H1 (cell line): ENCODE data around the gene KTN1. TPM values are rescaled to one million over a fixed set of nuclear protein-coding genes. Genes with fewer than 3 reads are reported as not detected.

Source experiments
- CTCF ChIA-PET: fragments of 300-600 bp; sonication (Branson Sonifier 250); formaldehyde crosslinking; loops from one replicate; lab custom pipeline; 2021; ENCODE audit not compliant: partially characterized antibody; lab: Charles Lee
- POLR2A ChIA-PET: fragments of 300-600 bp; sonication (Branson Sonifier 250); formaldehyde crosslinking; loops from one replicate; lab custom pipeline; 2021; ENCODE audit warnings: inconsistent platforms; ENCODE audit not compliant: partially characterized antibody; lab: Charles Lee
- DNase-seq, 2 experiments: peaks; one replicate each; pipeline versions ENCODE4 v3.0.0 to v3.0.0-alpha.2; 2010 to 2022; ENCODE audit warnings: low spot score in 2 of 2, low read depth in 1 of 2, mixed read lengths in 1 of 2
- FAIRE-seq: peaks from 2 replicates; lab custom pipeline; 2011; peaks lifted over from hg19 to GRCh38; lab: Jason Lieb, UNC
- H2AFZ ChIP-seq: 2 replicates; pipeline ENCODE4 v1.8.1; 2012; ENCODE audit warnings: low read length, inconsistent platforms
- H2AK5ac ChIP-seq: 2 replicates; pipeline ENCODE4 v1.6.1; 2013; ENCODE audit warnings: low read depth, low read length
- H2BK120ac ChIP-seq: replicated peaks from 2 replicates; pipeline ENCODE3; 2013; ENCODE audit warnings: low read depth, low read length, inconsistent platforms
- H2BK12ac ChIP-seq: 2 replicates; pipeline ENCODE4 v1.6.1; 2013; ENCODE audit warnings: low read depth, low read length
- H2BK15ac ChIP-seq: 2 replicates; pipeline ENCODE4 v1.6.1; 2013; ENCODE audit warnings: low read length
- H2BK20ac ChIP-seq: 2 replicates; pipeline ENCODE4 v1.6.1; 2013; ENCODE audit warnings: low read length
- H2BK5ac ChIP-seq: 2 replicates; pipeline ENCODE4 v1.6.1; 2013; ENCODE audit warnings: low read depth, low read length
- H3K14ac ChIP-seq: 2 replicates; pipeline ENCODE4 v1.6.1; 2013; ENCODE audit warnings: inconsistent platforms; ENCODE audit not compliant: insufficient read length
- H3K18ac ChIP-seq: 2 replicates; pipeline ENCODE4 v1.6.1; 2013; ENCODE audit warnings: low read length; ENCODE audit errors: extremely low read depth
- H3K23ac ChIP-seq: 2 replicates; pipeline ENCODE4 v1.6.1; 2013; ENCODE audit warnings: inconsistent platforms; ENCODE audit not compliant: insufficient read length
- H3K23me2 ChIP-seq: 2 replicates; pipeline ENCODE4 v1.6.1; 2013; ENCODE audit warnings: low read depth, low read length
- H3K27ac ChIP-seq: 2 replicates; pipeline ENCODE4 v1.6.1; 2011; ENCODE audit warnings: low read depth, low read length, inconsistent platforms
- H3K27me3 ChIP-seq, 4 experiments: replicated peaks in 1 of 4; 1 replicate in 1 of 4; 2 replicates in 3 of 4; pipeline versions ENCODE4 v1.6.1 to v1.8.1; 2011 to 2013; ENCODE audit warnings: low read length in 3 of 4, mild to moderate bottlenecking in 3 of 4, inconsistent platforms in 2 of 4, mixed read lengths in 2 of 4, moderate library complexity in 1 of 4; ENCODE audit not compliant: control insufficient read depth in 3 of 4, insufficient read depth in 3 of 4; ENCODE audit errors: extremely low read depth in 1 of 4
- H3K36me3 ChIP-seq, 4 experiments: 2 replicates each; pipeline versions ENCODE4 v1.6.1 to v1.8.1; 2011 to 2013; ENCODE audit warnings: mild to moderate bottlenecking in 4 of 4, low read length in 3 of 4, moderate library complexity in 2 of 4, control low read depth in 1 of 4, inconsistent platforms in 1 of 4; ENCODE audit not compliant: insufficient read depth in 4 of 4, control insufficient read depth in 2 of 4
- H3K4ac ChIP-seq: replicated peaks from 2 replicates; pipeline ENCODE3; 2013; ENCODE audit warnings: low read length, low read depth, mixed read lengths, inconsistent platforms; ENCODE audit not compliant: insufficient read length
- H3K4me1 ChIP-seq, 4 experiments: replicated peaks in 1 of 4; 1 replicate in 1 of 4; 2 replicates in 3 of 4; pipeline versions ENCODE4 v1.6.1 to v1.8.1; 2011 to 2013; ENCODE audit warnings: low read length in 3 of 4, inconsistent platforms in 2 of 4, mixed read lengths in 1 of 4; ENCODE audit not compliant: insufficient read depth in 4 of 4, control insufficient read depth in 3 of 4
- H3K4me2 ChIP-seq, 2 experiments: 2 replicates each; pipeline versions ENCODE4 v1.6.1 to v1.8.1; 2011 to 2013; ENCODE audit warnings: low read depth in 2 of 2, low read length in 2 of 2, control low read depth in 1 of 2, inconsistent platforms in 1 of 2, mild to moderate bottlenecking in 1 of 2; ENCODE audit not compliant: insufficient read depth in 1 of 2
- H3K4me3 ChIP-seq, 4 experiments: fragments of 200-600, 300-600 bp in 1 of 4; sonication (generic), shearing (Covaris generic), sonication (Bioruptor Twin) in 1 of 4; 2 replicates each; pipeline versions ENCODE4 v1.5.1 to v1.8.1; 2011 to 2016; ENCODE audit warnings: low read length in 4 of 4, low read depth in 3 of 4, control low read depth in 2 of 4, inconsistent platforms in 2 of 4, mild to moderate bottlenecking in 2 of 4, mixed read lengths in 1 of 4, moderate library complexity in 1 of 4; ENCODE audit not compliant: insufficient read depth in 2 of 4; ENCODE audit errors: extremely low read depth in 1 of 4
- H3K56ac ChIP-seq: replicated peaks from 2 replicates; pipeline ENCODE3; 2013; ENCODE audit warnings: low read depth, mild to moderate bottlenecking, mixed read lengths, low read length, inconsistent platforms; ENCODE audit not compliant: insufficient read length
- H3K79me1 ChIP-seq: 2 replicates; pipeline ENCODE4 v1.6.1; 2013; ENCODE audit warnings: low read depth, low read length, control low read depth
- H3K79me2 ChIP-seq, 2 experiments: 2 replicates each; pipeline versions ENCODE4 v1.6.1 to v1.8.1; 2012 to 2013; ENCODE audit warnings: low read length in 2 of 2, mild to moderate bottlenecking in 2 of 2, inconsistent platforms in 1 of 2; ENCODE audit not compliant: insufficient read depth in 2 of 2, control insufficient read depth in 1 of 2
- H3K9ac ChIP-seq, 4 experiments: replicated peaks in 1 of 4; 1 replicate in 1 of 4; 2 replicates in 3 of 4; pipeline versions ENCODE4 v1.6.1 to v1.8.1; 2011 to 2013; ENCODE audit warnings: low read depth in 3 of 4, low read length in 3 of 4, control low read depth in 2 of 4, mild to moderate bottlenecking in 2 of 4, moderate library complexity in 2 of 4, inconsistent platforms in 1 of 4; ENCODE audit errors: extremely low read depth in 1 of 4
- H3K9me3 ChIP-seq, 2 experiments: 2 replicates each; pipeline versions ENCODE4 v1.6.1 to v1.8.1; 2012 to 2013; ENCODE audit warnings: mild to moderate bottlenecking in 2 of 2, moderate library complexity in 2 of 2, control low read depth in 1 of 2, inconsistent platforms in 1 of 2, low read depth in 1 of 2, low read length in 1 of 2, mixed read lengths in 1 of 2; ENCODE audit not compliant: insufficient read depth in 2 of 2
- H4K20me1 ChIP-seq, 2 experiments: replicated peaks in 1 of 2; 2 replicates each; pipeline versions ENCODE3 to v1.8.1; 2011 to 2013; ENCODE audit warnings: inconsistent platforms in 2 of 2, low read length in 2 of 2, mild to moderate bottlenecking in 1 of 2; ENCODE audit not compliant: insufficient read depth in 2 of 2, control insufficient read depth in 1 of 2
- H4K5ac ChIP-seq: 2 replicates; pipeline ENCODE4 v1.6.1; 2013; ENCODE audit warnings: low read length, low read depth, mixed read lengths, inconsistent platforms; ENCODE audit not compliant: insufficient read length
- H4K8ac ChIP-seq: 2 replicates; pipeline ENCODE4 v1.8.0; 2013; ENCODE audit warnings: mild to moderate bottlenecking, moderate library complexity, low read length, inconsistent platforms; ENCODE audit not compliant: insufficient read depth; ENCODE audit errors: extremely low read depth
- H4K91ac ChIP-seq: replicated peaks from 2 replicates; pipeline ENCODE3; 2013; ENCODE audit warnings: low read length, mixed read lengths, inconsistent platforms; ENCODE audit not compliant: insufficient read length
- WGBS, 2 experiments: shearing (Covaris generic) in 1 of 2; methylation state at CpG; one replicate each; pipeline versions ENCODE4 v1.1.6 to v1.1.7; 2013 to 2015; ENCODE audit warnings: low lambda C conversion rate in 2 of 2, mixed read lengths in 2 of 2, inconsistent platforms in 1 of 2, low coverage in 1 of 2, missing lambda C conversion rate in 1 of 2; ENCODE audit not compliant: insufficient replicate concordance in 2 of 2, insufficient coverage in 1 of 2, insufficient read length in 1 of 2; ENCODE audit errors: extremely low coverage in 1 of 2, missing lambda C conversion rate in 1 of 2; 5-methylcytosine and 5-hydroxymethylcytosine counted together
- polyA plus RNA-seq, 7 experiments: library from polyadenylated mRNA; depleted of rRNA in 3 of 7; stranded (reverse) in 5 of 7; unstranded in 2 of 7; fragments of >200 nt in 5 of 7; fragments of 200-250 nt in 2 of 7; gene quantifications; 1 replicate in 5 of 7; 2 replicates in 1 of 7; 4 replicates in 1 of 7; pipeline versions ENCODE4 v1.2.1 to v1.2.3, GENCODE V29; 2011 to 2013; ENCODE audit warnings: missing spikeins in 2 of 7, mixed read lengths in 2 of 7
- total RNA-seq: library from RNA; stranded (reverse); fragmentation: NEBNext Ultra II Directional; extraction: Animal tissue kit (Norgen Biotek cat#: 25700); gene quantifications from 2 replicates; pipeline ENCODE4 v1.2.1, GENCODE V29; 2021
- TF ChIP-seq, protein P1 (sequence below): fragments of 300-600 bp; sonication (generic); IDR thresholded peaks from 2 replicates; pipeline ENCODE4 v1.7.1; 2012; ENCODE audit warnings: low read length, moderate library complexity, mild to moderate bottlenecking, inconsistent platforms; ENCODE audit not compliant: insufficient replicate concordance

Gene KTN1
- total and polyA plus RNA-seq, 2 of the 8 experiments (the other 6 are each of a cell fraction or from before 2014, with no cell fraction given), result 15.4 to 151 TPM

DNA sequence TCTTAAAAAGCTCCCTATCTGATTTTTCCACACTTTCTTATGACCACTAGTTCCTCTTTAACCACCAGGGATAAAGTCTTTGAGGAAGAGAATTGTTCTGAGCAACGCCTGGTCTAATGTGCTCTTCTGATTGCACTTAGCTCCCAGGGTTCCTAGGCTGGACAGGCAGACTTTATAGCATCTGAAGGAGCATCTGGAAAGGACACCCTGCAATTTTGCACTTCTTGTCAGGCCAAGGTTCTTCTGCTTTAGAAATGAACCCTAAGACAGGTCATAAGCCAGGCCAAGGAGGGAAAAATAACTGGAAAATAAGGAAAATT lies 126.3 kb downstream of the KTN1 start:
- H4K20me1 ChIP-seq, result no peaks in the 10 kb centered on the region
- H3K18ac ChIP-seq, result no peak overlapping the region
- no peak overlapping the region for H2BK15ac ChIP-seq
- no peak overlapping the region for H3K56ac ChIP-seq
- no peak overlapping the region for H2BK5ac ChIP-seq
- DNase-seq, result no peak
- no peaks in the 10 kb centered on the region; a peak in 1 of 8 replicates for H3K36me3 ChIP-seq
- H3K14ac ChIP-seq, result no peak overlapping the region
- FAIRE-seq, result no peak
- H3K79me2 ChIP-seq, result no peaks in the 10 kb centered on the region
- H4K91ac ChIP-seq, result no peak overlapping the region
- no peak overlapping the region for H3K4me2 ChIP-seq
- no peak overlapping the region for H3K27ac ChIP-seq
- no peak overlapping the region for H3K4ac ChIP-seq
- no peak overlapping the region for H2AFZ ChIP-seq
- WGBS, 2 experiments, result 83% methylated on average over 1 of the region's 1 CpG; no CpG with 5 or more reads in 1 of the 2 experiments
- no peak overlapping the region for H2BK20ac ChIP-seq
- no peaks in the 10 kb centered on the region for H3K4me1 ChIP-seq
- POLR2A ChIA-PET, result no interaction called here
- no peak overlapping the region for H4K5ac ChIP-seq
- H2BK12ac ChIP-seq, result no peak overlapping the region
- CTCF ChIA-PET, result interaction anchor here (0.6 to 3.5 kb wide), 17 partner anchors 8 to 934 kb away, joined by 3 to 16 read pairs (median 3); partner anchors contain the start of gene TBPL2
- H2BK120ac ChIP-seq, result no peak overlapping the region
- no peak overlapping the region for H3K23ac ChIP-seq
- no peak overlapping the region for H4K8ac ChIP-seq
- no peak overlapping the region for H2AK5ac ChIP-seq
- H3K23me2 ChIP-seq, result no peaks in the 10 kb centered on the region
- H3K9ac ChIP-seq, result no peak overlapping the region
- H3K27me3 ChIP-seq, result no peaks in the 10 kb centered on the region
- H3K9me3 ChIP-seq, result no peaks in the 10 kb centered on the region
- H3K4me3 ChIP-seq, result no peak overlapping the region
- no peaks in the 10 kb centered on the region for H3K79me1 ChIP-seq
- TF ChIP-seq, protein P1, sequence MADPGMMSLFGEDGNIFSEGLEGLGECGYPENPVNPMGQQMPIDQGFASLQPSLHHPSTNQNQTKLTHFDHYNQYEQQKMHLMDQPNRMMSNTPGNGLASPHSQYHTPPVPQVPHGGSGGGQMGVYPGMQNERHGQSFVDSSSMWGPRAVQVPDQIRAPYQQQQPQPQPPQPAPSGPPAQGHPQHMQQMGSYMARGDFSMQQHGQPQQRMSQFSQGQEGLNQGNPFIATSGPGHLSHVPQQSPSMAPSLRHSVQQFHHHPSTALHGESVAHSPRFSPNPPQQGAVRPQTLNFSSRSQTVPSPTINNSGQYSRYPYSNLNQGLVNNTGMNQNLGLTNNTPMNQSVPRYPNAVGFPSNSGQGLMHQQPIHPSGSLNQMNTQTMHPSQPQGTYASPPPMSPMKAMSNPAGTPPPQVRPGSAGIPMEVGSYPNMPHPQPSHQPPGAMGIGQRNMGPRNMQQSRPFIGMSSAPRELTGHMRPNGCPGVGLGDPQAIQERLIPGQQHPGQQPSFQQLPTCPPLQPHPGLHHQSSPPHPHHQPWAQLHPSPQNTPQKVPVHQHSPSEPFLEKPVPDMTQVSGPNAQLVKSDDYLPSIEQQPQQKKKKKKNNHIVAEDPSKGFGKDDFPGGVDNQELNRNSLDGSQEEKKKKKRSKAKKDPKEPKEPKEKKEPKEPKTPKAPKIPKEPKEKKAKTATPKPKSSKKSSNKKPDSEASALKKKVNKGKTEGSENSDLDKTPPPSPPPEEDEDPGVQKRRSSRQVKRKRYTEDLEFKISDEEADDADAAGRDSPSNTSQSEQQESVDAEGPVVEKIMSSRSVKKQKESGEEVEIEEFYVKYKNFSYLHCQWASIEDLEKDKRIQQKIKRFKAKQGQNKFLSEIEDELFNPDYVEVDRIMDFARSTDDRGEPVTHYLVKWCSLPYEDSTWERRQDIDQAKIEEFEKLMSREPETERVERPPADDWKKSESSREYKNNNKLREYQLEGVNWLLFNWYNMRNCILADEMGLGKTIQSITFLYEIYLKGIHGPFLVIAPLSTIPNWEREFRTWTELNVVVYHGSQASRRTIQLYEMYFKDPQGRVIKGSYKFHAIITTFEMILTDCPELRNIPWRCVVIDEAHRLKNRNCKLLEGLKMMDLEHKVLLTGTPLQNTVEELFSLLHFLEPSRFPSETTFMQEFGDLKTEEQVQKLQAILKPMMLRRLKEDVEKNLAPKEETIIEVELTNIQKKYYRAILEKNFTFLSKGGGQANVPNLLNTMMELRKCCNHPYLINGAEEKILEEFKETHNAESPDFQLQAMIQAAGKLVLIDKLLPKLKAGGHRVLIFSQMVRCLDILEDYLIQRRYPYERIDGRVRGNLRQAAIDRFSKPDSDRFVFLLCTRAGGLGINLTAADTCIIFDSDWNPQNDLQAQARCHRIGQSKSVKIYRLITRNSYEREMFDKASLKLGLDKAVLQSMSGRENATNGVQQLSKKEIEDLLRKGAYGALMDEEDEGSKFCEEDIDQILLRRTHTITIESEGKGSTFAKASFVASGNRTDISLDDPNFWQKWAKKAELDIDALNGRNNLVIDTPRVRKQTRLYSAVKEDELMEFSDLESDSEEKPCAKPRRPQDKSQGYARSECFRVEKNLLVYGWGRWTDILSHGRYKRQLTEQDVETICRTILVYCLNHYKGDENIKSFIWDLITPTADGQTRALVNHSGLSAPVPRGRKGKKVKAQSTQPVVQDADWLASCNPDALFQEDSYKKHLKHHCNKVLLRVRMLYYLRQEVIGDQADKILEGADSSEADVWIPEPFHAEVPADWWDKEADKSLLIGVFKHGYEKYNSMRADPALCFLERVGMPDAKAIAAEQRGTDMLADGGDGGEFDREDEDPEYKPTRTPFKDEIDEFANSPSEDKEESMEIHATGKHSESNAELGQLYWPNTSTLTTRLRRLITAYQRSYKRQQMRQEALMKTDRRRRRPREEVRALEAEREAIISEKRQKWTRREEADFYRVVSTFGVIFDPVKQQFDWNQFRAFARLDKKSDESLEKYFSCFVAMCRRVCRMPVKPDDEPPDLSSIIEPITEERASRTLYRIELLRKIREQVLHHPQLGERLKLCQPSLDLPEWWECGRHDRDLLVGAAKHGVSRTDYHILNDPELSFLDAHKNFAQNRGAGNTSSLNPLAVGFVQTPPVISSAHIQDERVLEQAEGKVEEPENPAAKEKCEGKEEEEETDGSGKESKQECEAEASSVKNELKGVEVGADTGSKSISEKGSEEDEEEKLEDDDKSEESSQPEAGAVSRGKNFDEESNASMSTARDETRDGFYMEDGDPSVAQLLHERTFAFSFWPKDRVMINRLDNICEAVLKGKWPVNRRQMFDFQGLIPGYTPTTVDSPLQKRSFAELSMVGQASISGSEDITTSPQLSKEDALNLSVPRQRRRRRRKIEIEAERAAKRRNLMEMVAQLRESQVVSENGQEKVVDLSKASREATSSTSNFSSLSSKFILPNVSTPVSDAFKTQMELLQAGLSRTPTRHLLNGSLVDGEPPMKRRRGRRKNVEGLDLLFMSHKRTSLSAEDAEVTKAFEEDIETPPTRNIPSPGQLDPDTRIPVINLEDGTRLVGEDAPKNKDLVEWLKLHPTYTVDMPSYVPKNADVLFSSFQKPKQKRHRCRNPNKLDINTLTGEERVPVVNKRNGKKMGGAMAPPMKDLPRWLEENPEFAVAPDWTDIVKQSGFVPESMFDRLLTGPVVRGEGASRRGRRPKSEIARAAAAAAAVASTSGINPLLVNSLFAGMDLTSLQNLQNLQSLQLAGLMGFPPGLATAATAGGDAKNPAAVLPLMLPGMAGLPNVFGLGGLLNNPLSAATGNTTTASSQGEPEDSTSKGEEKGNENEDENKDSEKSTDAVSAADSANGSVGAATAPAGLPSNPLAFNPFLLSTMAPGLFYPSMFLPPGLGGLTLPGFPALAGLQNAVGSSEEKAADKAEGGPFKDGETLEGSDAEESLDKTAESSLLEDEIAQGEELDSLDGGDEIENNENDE, result no peak
